Stomach (tissue), 4 donors: ENCODE results near the gene ZNF506.

Experiments
- CTCF ChIP-seq, 7 experiments: fragments of 450-650 bp in 4 of 7; fragments of 200-600 bp in 3 of 7; sonication (generic) in 3 of 7; IDR thresholded peaks; one replicate each; pipeline ENCODE4 v1.5.1; 2016 to 2019; ENCODE audit warnings: antibody characterized with exemption in 7 of 7, control low read depth in 2 of 7, mild to moderate bottlenecking in 1 of 7
- EP300 ChIP-seq: sonication (generic); formaldehyde crosslinking; IDR thresholded peaks from one replicate; pipeline ENCODE4 v1.6.1; 2017; ENCODE audit warnings: antibody characterized with exemption
- POLR2A ChIP-seq, 4 donors: fragments of 450-650 bp; IDR thresholded peaks; one replicate each; pipeline ENCODE4 v1.6.1; 2016; ENCODE audit warnings: antibody characterized with exemption in 4 of 4, control low read depth in 2 of 4, mild to moderate bottlenecking in 1 of 4, moderate library complexity in 1 of 4
- POLR2AphosphoS5 ChIP-seq, 3 donors: sonication (generic); formaldehyde crosslinking; IDR thresholded peaks; one replicate each; pipeline ENCODE4 v1.6.1; 2016; ENCODE audit warnings: antibody characterized with exemption in 3 of 3

- peak in 1 of 4 donors; percentile 39 for TF ChIP-seq POLR2A (IDR thresholded peaks at IDR 0.05)
- peak in 2 of 7 experiments; percentile 22 to 41 for TF ChIP-seq CTCF (IDR thresholded peaks at IDR 0.05)
- peak; percentile 53 to 94 (median 87) for TF ChIP-seq POLR2AphosphoS5 (IDR thresholded peaks at IDR 0.05)
- TF ChIP-seq EP300: no peak
Observed at GRCh38 chr19:19776206-19777008, 45.1 kb downstream of the ZNF506 start.
